H1 (cell line): ENCODE data around the gene IQUB. TPM values are rescaled to one million over a fixed set of nuclear protein-coding genes. Genes with fewer than 3 reads are reported as not detected.

ENCODE experiments used
- RNF2 ChIP-seq: fragments of 200-900, 300-1000 bp; sonication (generic); IDR thresholded peaks from 2 replicates; pipeline ENCODE4 v1.7.1; 2016; ENCODE audit warnings: borderline replicate concordance, low read depth, mild to moderate bottlenecking, antibody characterized with exemption, low read length; ENCODE audit not compliant: poor library complexity, severe bottlenecking; ENCODE audit errors: missing control alignments
- polyA plus RNA-seq, 7 experiments: library from polyadenylated mRNA; depleted of rRNA in 3 of 7; stranded (reverse) in 5 of 7; unstranded in 2 of 7; fragments of >200 nt in 5 of 7; fragments of 200-250 nt in 2 of 7; gene quantifications; 1 replicate in 5 of 7; 2 replicates in 1 of 7; 4 replicates in 1 of 7; pipeline versions ENCODE4 v1.2.1 to v1.2.3, GENCODE V29; 2011 to 2013; ENCODE audit warnings: missing spikeins in 2 of 7, mixed read lengths in 2 of 7
- total RNA-seq: library from RNA; stranded (reverse); fragmentation: NEBNext Ultra II Directional; extraction: Animal tissue kit (Norgen Biotek cat#: 25700); gene quantifications from 2 replicates; pipeline ENCODE4 v1.2.1, GENCODE V29; 2021
- TF ChIP-seq, protein P1 (sequence below): fragments of 300-600 bp; sonication (generic); IDR thresholded peaks from 2 replicates; pipeline ENCODE4 v1.7.1; 2012; ENCODE audit warnings: low read length, moderate library complexity, mild to moderate bottlenecking, inconsistent platforms; ENCODE audit not compliant: insufficient replicate concordance

IQUB gene
- total and polyA plus RNA-seq, 2 of the 8 experiments (the other 6 are each of a cell fraction or from before 2014, with no cell fraction given) = 0.12 to 0.82 TPM

DNA sequence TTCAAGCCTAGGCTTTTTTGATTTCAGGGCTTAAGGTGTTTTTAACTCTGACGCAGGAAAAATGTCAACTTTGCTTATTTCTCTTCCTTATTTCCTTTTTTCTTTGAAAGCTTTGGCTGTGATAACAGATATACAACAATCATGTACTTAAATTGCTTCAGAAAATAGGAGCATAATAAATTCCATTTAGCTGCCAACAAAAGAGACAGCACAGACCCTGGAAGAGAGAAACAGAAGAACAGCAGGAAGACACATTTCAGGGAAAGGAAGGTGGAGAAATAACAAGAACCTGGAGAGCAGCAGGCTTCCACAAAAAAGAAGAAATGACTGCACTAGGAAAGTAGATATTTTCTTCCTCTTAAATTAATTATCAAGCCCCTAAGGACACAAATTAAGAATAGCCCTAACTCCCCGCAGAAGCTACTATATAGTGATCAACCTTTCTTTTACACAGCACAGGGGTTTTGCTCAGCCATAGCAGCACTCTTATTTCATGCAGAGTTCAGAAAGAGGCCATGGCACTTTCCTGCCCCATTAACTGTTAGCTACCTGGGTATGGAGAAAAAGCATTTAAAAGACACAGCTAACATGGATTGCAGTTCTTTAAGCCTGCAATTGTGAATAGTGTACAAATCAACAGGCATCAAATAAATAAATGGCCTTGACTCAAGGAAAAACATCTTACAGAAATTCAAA lies 61.5 kb downstream of the IQUB start (continued):
- TF ChIP-seq, protein P1, sequence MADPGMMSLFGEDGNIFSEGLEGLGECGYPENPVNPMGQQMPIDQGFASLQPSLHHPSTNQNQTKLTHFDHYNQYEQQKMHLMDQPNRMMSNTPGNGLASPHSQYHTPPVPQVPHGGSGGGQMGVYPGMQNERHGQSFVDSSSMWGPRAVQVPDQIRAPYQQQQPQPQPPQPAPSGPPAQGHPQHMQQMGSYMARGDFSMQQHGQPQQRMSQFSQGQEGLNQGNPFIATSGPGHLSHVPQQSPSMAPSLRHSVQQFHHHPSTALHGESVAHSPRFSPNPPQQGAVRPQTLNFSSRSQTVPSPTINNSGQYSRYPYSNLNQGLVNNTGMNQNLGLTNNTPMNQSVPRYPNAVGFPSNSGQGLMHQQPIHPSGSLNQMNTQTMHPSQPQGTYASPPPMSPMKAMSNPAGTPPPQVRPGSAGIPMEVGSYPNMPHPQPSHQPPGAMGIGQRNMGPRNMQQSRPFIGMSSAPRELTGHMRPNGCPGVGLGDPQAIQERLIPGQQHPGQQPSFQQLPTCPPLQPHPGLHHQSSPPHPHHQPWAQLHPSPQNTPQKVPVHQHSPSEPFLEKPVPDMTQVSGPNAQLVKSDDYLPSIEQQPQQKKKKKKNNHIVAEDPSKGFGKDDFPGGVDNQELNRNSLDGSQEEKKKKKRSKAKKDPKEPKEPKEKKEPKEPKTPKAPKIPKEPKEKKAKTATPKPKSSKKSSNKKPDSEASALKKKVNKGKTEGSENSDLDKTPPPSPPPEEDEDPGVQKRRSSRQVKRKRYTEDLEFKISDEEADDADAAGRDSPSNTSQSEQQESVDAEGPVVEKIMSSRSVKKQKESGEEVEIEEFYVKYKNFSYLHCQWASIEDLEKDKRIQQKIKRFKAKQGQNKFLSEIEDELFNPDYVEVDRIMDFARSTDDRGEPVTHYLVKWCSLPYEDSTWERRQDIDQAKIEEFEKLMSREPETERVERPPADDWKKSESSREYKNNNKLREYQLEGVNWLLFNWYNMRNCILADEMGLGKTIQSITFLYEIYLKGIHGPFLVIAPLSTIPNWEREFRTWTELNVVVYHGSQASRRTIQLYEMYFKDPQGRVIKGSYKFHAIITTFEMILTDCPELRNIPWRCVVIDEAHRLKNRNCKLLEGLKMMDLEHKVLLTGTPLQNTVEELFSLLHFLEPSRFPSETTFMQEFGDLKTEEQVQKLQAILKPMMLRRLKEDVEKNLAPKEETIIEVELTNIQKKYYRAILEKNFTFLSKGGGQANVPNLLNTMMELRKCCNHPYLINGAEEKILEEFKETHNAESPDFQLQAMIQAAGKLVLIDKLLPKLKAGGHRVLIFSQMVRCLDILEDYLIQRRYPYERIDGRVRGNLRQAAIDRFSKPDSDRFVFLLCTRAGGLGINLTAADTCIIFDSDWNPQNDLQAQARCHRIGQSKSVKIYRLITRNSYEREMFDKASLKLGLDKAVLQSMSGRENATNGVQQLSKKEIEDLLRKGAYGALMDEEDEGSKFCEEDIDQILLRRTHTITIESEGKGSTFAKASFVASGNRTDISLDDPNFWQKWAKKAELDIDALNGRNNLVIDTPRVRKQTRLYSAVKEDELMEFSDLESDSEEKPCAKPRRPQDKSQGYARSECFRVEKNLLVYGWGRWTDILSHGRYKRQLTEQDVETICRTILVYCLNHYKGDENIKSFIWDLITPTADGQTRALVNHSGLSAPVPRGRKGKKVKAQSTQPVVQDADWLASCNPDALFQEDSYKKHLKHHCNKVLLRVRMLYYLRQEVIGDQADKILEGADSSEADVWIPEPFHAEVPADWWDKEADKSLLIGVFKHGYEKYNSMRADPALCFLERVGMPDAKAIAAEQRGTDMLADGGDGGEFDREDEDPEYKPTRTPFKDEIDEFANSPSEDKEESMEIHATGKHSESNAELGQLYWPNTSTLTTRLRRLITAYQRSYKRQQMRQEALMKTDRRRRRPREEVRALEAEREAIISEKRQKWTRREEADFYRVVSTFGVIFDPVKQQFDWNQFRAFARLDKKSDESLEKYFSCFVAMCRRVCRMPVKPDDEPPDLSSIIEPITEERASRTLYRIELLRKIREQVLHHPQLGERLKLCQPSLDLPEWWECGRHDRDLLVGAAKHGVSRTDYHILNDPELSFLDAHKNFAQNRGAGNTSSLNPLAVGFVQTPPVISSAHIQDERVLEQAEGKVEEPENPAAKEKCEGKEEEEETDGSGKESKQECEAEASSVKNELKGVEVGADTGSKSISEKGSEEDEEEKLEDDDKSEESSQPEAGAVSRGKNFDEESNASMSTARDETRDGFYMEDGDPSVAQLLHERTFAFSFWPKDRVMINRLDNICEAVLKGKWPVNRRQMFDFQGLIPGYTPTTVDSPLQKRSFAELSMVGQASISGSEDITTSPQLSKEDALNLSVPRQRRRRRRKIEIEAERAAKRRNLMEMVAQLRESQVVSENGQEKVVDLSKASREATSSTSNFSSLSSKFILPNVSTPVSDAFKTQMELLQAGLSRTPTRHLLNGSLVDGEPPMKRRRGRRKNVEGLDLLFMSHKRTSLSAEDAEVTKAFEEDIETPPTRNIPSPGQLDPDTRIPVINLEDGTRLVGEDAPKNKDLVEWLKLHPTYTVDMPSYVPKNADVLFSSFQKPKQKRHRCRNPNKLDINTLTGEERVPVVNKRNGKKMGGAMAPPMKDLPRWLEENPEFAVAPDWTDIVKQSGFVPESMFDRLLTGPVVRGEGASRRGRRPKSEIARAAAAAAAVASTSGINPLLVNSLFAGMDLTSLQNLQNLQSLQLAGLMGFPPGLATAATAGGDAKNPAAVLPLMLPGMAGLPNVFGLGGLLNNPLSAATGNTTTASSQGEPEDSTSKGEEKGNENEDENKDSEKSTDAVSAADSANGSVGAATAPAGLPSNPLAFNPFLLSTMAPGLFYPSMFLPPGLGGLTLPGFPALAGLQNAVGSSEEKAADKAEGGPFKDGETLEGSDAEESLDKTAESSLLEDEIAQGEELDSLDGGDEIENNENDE = no peak
- TF ChIP-seq RNF2 = no peak
